Inferior parietal cortex (tissue), 1 donor: ENCODE data around the gene ZFYVE28.
"Not testable (repeated sequence)": the region's sequence is repeated elsewhere in the genome, so short reads cannot be mapped to it uniquely, and the experiment has no call there.

Experiments used
- DNase-seq: peaks from one replicate; pipeline ENCODE4 v3.0.0-alpha.2; 2016; ENCODE audit errors: extremely low spot score

Gene ZFYVE28

GRCh38 chr4:2249526-2250356 is 168.7 kb downstream of the ZFYVE28 start:
- DNase-seq = no peak

- DNase-seq = no peak
These were observed 169.6 kb downstream of the ZFYVE28 start for GRCh38 chr4:2248821-2249261.

DNA sequence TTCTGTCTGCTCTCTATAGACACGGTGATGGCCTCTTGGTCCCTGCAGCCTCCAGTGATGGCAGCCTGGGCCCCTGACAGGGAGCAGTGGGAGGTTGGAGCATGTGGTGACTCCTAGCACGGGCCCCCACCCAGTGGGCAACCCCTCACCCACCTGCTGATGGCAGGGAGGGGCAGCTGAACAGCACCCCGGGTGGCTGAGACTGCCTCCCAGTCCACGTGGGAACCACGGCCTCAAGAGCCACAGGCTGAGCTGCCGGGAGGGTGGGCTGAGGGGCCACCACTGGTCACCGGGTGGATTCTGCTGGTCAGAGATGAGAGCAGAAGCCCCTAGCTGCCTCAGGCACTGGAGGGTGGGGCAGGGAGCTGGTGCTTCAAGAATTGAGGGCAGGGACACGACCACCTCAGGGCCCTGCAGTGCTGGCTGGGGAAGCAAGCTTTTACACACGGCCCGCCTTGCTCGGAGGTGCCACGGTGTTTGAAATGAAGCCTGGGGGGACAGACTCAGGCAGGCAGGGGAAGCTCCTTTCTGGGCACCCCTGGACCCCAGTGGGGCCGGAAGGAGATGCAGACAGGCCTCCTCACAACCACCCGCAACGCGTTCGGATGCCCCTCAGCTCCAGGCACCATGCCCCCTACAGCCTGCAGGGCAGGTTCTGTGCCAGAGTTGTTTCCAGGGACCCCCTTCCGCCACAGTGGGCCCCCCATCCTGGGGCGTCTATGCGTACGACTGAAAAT is 170.2 kb downstream of the ZFYVE28 start:
- no peak for DNase-seq

- DNase-seq = no peak
These were observed 171.1 kb downstream of the ZFYVE28 start for GRCh38 chr4:2247128-2248043.

GRCh38 chr4:2246384-2247127 is 171.9 kb downstream of the ZFYVE28 start:
- DNase-seq = no peak

DNA sequence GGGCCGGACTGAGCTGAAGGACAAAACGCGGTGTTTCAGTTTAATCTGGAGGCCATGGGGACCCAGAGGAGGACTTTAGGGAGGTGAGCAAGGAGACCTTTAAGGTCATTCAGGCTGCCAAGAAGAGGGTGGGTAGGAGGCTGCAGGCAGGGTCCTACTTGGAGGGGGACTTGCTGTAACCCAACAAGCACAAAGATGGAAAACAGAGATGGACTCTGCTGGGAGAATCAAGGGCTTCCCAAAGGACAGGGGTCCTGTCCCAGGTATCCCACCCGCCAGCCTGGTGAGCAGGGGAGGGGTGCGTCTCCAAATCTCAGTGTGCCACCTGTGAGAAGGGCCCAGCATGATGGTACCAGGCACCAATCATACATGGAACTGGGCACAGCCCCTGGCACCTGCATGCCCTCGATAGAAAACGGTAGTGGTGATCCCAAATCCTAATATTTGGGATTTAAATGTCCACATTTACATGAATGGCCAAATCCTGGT is 172.6 kb downstream of the ZFYVE28 start:
- no peak for DNase-seq

GRCh38 chr4:2245057-2245786 is 173.2 kb downstream of the ZFYVE28 start:
- DNase-seq = no peak

- no peak for DNase-seq
These were observed 174.6 kb downstream of the ZFYVE28 start for GRCh38 chr4:2243681-2244380.

- DNase-seq = peak; percentile 97
These were observed 176.8 kb downstream of the ZFYVE28 start, which contains the start of the genes HAUS3 and POLN for GRCh38 chr4:2241410-2242353. Gene HAUS3 (minus strand): TSS chr4:2242121. CDS start chr4:2240946, 1,175 bp downstream. Gene POLN (minus strand): TSS chr4:2242121. CDS start chr4:2229231, 12,890 bp downstream.

GRCh38 chr4:2241003-2241402 is 177.4 kb downstream of the ZFYVE28 start:
- DNase-seq = no peak

DNA sequence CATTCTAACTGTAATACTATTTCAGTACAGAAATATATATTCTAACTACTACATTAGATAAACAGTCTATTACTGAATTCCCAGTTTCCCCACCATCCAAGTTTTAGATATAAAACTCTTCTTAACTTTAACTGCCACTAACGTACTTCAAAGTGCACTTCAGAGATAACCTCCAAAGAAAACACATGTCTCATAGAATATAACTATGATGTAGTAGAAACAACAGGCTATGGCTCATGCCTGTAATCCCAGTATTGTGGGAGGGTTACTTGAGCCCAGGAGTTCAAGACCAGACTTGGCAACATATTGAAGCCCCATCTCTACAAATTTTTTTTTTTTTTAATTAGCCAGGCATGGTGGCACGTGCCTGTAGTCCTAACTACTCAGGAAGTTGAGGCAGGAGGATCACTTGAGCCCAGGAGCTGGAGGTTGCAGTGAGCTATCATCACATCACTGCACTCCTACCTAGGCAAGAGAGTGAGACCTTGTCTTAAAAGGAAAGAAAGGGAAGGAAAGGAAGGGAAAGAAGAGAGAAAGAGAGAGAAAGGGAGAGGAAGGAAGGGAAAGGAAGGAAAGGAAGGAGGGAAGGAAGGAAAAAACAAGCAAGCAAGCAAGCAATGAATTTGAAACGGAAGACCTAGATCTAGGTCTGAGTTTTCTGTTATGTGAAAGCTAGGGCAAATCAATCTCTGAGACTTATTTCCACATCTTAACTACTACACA is 181.3 kb downstream of the ZFYVE28 start:
- no peak for DNase-seq

GRCh38 chr4:2231082-2231481 is 187.4 kb downstream of the ZFYVE28 start:
- DNase-seq = no peak

GRCh38 chr4:2226261-2226660 is 192.2 kb downstream of the ZFYVE28 start:
- DNase-seq = no peak

GRCh38 chr4:2222838-2223237 is 195.6 kb downstream of the ZFYVE28 start:
- DNase-seq = no peak

DNA sequence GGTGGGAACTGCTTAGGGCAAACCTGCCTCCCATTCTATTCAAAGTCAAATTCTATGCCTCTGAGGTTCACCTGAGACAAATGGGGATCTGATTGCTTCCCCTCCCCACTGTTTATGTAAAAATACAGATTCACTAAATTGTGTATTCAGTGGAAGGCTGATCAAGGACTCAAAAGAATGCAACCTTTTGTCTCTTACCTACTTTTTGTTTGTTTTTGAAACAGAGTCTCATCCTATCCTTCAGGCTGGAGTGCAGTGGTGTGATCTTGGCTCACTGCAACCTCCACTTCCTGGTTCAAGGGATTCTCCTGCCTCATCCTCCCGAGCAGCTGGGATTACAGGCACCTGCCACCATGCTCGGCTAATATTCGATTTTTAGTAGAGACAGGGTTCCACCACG is 197.1 kb downstream of the ZFYVE28 start:
- not testable (repeated sequence) for DNase-seq

- peak; percentile 79 for DNase-seq
These were observed 198.3 kb downstream of the ZFYVE28 start for GRCh38 chr4:2220016-2220630.
